GM18498 (cell line): ENCODE results near the gene FAM149B1.
"Not testable (repeated sequence)": the region's sequence is repeated elsewhere in the genome, so short reads cannot be mapped to it uniquely, and the experiment has no call there.

Experiments
- ATAC-seq: cut with Tn5 transposase; IDR thresholded peaks from one replicate; pipeline ENCODE4 v1.9.1; 2021; ENCODE audit warnings: mild to moderate bottlenecking, moderate library complexity; ENCODE audit not compliant: unreplicated experiment

Gene FAM149B1

DNA sequence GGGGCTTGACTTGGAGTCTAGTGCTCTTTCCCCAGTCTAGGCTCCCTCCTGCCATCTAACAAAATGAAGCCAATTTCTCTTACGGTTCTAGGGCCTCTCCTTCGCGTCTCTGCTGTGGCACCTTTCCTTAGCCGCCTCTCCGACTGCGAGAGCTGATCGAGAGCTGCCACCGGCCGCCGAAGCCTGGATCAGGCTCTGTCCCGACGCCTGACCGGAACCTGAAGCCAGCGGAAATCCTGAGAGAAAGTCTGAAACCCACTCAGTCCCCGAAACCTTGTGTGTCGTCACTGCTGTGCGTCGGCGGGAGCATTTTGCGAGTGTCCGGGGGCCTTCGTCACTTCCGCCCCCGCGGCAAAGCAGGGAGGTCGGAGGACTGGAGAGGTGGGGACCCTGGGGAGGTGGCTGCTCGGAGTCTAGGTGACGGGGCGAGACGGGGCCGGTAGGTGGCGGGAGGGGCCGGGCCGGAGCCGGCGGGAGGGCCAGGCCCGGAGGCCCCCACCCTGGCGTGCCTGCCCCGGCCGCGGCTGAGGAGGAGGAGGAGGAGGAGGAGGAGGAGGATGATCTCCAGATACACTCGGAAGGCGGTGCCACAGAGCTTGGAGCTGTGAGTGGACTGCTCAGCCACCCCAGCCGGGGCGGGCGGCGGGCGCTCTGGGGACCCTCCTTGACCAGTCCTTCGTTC lies at the start of gene FAM149B1, which contains the start of gene ECD:
FAM149B1 (plus strand) TSS at position 337 of the 682 bp plus-strand sequence; CDS start at position 558, 221 bp downstream.
ECD (minus strand) TSS at position 226 of the 682 bp plus-strand sequence. CDS start 4,071 bp downstream, outside the sequence.
- peak; percentile 94 for ATAC-seq

DNA sequence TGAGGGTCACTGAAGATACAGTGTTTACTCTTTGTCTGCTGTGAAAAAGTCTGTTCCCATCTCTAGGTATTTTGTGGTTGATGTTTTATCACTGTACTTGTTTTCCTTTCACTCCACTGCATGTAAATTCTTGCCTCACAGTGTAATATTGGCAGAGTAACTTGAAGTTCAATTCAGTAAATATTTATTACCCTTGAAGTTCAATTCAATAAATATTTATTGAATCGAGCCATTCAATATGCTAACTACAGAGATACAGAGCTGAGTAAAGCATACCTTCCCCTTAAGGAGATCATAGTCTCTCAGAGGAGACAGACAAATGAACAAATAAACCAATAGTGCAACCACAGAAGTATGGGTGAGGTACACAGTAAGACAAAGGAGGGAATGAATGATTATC lies 48.5 kb upstream of the FAM149B1 start:
- no peak for ATAC-seq

DNA sequence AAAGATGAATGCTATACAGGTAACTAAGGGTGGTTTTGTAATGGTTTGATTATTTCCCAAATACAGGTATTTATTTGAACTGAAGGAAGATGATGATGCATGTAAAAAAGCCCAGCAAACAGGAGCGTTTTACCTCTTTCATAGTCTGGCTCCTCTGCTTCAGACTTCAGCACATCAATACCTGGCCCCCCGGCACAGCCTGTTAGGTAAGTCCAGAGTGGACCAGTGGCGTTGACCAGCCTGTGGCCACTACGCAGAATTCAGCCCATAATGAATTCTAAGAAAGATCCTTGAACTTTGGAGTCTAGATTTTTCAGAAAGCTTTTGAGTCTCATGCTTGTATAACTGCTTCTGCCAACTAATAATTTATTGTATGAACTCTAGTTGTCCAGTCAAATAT lies 48.0 kb upstream of the FAM149B1 start:
- ATAC-seq, result no peak

DNA sequence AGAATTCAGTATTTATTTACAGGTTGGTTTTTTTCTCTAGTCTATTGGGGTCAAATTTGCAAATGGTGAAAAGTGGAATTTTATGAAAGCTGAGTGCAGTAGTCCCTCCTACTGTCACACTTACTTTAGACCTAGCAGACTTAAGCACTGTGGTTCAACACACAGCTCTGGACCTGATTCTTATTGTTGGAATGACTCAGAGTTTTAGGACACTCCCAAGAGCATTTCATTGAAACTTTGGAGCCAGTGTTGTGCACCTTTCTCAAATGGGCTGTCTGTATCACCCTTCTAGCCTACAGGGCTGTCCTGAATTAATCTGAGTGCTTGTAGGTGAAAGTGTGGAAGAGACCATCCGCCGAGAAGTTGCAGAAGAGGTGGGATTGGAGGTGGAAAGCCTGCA lies 41.6 kb upstream of the FAM149B1 start:
- ATAC-seq, result no peak

DNA sequence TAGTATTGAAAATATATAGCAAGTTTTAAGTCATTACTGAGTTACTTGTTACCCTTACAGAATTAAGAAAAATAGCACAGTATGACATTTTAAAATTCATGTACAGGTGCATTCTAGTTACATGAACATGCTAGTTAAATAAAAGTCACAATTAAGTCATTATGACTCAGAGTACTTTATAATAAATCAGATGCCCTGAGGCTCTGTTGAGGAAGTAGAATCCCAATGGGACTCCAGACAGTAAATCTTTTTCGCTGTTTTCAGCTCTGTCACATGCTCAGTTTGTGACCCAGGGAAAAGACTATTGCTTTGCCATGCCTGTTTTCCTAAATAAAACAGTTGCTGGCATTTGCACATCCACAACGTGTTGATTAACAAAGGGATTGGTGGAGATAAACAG lies 36.6 kb upstream of the FAM149B1 start:
- no peak for ATAC-seq

DNA sequence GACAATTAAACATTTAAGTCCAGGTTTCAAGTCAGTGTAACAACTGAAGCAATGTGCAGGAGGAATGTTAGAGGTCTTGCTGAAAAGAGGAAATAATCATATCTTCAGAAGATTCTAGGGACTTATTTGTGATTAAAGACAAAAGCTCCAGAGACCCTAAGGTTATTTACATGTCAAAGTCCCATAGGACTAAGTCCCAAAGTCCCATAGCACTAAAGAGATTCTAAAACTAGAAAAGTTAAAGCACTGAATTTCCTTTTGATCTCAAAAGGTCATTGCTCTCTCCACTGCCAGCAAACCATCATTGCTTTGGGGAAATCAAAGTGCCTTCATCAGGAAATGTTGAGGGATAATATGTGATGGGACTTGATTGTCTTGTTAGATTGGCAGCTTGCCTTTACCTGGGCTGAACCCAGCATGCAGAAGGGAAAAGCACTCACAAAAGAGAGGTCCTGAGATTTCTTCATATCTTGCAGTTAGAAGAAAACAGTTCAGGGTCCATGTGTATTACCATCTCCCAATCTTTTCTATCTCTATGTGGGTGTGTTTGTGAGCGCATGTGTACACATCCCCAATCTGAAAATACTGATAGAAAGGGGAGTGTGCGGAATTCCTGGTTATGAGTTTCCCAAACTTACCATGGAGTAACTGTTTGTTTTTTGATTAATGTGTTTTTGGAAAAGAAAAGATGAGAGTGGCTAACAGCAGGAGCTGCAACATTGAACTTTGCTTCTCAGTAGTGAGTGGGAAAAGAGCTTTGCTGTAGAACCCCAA lies 35.8 kb upstream of the FAM149B1 start:
- ATAC-seq, result no peak

DNA sequence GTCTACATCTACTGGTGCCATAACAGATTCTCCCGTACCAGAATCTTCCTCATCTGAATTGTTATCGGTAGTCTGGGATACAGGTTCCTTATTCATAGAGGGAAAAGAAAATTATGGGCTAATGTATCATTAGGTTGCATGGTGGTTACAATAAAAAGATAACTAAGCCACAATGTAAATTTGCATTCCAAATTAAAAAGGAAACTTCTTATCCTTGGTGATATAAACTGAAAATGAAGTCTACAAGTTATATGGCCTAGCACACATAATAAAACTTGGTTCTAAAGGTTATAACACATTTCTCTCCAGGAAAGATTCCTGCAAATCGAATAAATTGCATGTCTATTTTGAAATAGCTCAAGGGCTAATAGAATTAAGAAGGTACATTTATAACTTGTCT lies 33.2 kb upstream of the FAM149B1 start:
- no peak for ATAC-seq

DNA sequence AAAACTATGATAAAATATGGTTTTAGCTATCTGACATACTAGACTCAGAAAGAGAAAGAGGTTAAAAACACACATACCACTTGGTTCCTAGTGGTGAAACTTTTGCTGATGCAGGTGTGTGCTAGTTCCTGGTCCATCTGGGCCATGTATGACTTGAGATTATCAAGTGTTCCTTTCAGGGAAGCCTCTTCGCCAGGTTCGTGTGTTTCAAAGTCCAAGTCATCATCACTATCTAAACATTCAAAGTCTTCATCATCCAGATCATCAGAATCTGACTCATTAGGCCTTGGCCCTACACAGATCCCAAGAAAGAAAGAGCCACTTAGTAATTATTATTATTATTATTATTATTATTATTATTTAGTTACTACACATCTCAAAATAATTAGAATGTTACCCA lies 31.3 kb upstream of the FAM149B1 start:
- no peak for ATAC-seq

DNA sequence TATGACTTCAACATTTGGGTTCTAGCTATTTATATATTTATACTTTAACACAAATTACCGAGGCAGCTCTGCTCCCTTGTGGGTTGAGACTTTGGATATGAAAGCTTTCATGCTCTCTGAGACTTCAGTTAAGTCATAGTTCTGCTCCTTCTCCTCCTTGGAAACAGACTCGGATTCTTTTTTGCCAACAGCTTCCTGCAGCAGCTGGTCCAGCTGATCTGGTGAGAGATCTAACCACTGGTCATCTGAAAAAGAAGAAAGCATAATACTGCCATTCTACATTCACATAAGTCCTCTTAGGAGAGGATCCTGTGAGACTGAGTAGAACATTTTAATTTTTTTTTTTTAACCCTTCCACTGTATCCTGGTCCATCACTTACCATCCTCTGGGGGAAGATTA lies 28.7 kb upstream of the FAM149B1 start:
- no peak for ATAC-seq

DNA sequence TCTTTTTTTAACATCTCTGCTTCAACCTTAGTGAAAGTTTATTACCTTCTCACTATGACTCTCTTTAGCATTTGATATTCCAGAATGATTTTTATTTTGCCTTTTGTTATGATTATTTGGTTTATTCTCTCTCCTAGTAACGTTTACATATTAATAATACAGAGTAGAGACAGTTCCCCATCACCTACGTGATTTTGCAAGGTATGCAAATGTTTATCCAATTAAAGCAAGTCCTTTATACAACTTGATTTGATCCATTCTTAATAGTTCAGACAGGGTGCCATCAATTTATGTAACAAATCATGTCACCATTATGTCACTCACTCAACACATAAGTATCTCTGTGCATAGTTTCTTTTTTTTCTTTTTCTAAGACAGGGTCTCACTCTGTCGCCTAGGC lies 26.3 kb upstream of the FAM149B1 start:
- no peak for ATAC-seq

DNA sequence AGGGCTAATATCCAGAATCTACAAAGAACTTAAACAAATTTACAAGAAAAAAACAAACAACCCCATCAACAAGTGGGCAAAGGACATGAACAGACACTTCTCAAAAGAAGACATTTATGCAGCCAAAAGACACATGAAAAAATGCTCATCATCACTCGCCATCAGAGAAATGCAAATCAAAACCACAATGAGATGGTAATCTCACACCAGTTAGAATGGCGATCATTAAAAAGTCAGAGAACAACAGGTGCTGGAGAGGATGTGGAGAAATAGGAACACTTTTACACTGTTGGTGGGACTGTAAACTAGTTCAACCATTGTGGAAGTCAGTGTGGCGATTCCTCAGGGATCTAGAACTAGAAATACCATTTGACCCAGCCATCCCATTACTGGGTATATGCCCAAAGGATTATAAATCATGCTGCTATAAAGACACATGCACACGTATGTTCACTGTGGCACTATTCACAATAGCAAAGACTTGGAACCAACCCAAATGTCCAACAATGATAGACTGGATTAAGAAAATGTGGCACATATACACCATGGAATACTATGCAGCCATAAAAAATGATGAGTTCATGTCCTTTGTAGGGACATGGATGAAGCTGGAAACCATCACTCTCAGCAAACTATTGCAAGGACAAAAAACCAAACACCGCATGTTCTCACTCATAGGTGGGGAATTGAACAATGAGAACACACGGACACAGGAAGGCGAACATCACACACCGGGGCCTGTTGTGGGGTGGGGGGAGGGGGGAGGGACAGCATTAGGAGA lies 17.1 kb upstream of the FAM149B1 start:
- ATAC-seq, result not testable (repeated sequence)

DNA sequence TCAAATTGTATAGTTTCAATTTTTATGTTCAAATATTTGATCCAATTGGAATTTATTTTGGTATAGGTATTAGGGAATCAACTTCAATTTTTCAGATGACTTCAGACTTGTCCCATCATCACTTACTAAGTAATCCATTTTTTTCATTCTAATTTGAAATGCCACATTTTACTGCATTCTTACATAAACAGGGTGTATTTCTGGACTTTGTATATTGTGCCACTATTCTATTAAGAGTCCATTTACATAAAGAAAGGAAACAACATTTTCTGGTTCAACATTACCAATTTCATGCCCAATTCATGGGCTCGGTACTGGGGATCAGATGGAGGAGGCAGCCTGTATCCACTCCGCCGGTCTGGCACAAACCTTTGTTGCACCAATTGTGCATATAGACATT lies 15.9 kb upstream of the FAM149B1 start:
- ATAC-seq, result no peak

DNA sequence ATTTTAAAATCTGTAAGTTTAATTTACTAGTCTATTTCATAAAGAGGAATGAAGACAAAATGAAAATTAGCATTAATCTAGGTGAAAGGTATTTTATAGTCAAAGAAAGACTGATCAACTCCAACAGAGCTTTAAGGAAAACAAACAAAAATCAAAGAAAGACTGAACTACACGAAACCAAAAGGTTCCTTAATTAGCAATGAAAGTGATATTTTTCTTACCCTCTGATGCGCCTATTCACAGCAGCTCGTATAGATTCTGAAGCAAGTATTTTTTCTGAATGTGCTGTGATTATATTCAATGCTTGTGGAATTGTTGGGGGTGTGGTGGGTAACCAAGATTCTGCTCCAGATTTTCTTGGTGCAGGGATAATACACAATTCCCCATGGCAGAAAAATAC lies 11.9 kb upstream of the FAM149B1 start:
- no peak for ATAC-seq

DNA sequence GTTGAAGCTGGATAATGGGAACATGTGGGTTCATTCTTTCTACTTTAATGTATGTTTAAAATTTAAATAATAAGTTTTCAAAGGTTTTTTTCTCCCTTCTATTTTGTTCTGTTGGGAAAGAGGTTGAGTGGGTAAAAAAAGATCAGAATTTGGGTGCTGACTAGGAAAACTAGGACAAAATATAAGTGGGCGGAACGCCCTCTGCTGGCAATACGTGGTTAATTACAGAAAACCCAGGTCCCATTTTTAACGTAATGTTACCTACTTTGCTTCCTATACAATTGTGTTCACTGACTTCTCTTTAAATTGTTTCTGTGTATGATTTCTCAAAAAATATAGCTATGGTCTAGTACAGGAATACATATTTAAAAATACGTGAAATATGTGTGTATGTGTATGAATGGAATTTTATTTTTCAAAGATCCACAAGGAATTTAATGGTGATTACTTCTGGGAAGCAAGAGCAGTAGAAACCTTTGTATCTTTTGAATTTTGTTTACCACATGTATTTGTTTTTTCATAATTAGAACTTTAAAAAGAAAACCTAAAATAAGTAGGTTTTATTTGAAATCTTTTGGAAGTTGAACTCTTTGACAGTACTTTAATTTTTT lies 8.8 kb upstream of the FAM149B1 start:
- no peak for ATAC-seq

DNA sequence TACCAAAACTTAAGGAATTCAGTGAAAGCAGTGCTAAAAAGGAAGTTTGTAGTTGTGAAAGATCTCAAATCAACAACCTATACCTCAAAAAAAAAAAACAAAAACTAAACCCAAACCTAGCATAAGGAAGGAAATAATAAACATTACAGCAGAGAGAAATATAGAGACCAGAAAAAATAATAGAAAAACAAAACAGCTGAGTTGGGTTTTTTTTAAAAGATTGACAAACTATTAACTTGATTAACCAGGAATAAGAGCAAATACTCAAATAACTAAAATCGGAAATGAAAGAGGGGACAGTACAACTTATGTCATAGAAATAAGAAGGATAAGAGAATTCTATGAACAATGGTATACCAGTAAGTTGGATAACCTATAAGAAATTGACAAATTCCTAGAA lies 6.8 kb upstream of the FAM149B1 start:
- no peak for ATAC-seq

DNA sequence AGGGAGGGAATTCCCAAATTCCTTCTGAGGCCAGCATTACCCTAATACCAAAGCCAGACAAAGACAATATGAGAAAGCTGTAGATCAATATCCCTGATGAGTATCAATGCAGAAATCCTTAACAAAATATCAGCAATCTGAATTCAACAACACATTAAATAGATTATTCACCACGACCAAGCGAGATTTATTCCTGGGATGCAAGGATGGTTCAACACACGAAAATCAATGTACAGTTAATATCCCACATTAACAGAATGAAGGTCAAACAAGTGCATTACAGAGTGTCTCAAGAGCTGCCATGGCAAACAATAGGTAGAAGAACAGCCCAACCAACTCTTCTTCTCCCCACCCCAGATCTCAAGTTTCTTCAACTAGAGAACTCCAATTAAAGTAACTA lies 6.3 kb upstream of the FAM149B1 start:
- no peak for ATAC-seq

DNA sequence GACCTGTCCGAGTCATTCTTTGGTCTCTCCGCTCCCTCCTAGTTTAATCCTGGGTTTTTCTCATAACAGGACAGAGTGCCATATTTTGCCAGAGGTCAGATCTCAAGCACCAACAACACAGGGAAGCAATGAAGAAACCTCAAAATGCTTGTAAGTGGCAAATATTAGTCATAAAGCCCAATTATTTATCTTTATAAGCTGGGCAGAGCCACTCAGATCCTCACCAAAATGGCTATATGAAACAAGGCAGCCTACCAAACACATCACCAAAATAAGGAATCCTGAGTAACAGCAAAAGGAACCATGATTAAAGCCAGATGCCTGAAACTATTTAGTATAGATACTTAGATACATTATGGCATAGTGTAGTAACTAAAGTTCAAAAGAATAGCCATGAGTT lies 4.8 kb upstream of the FAM149B1 start:
- ATAC-seq, result no peak

DNA sequence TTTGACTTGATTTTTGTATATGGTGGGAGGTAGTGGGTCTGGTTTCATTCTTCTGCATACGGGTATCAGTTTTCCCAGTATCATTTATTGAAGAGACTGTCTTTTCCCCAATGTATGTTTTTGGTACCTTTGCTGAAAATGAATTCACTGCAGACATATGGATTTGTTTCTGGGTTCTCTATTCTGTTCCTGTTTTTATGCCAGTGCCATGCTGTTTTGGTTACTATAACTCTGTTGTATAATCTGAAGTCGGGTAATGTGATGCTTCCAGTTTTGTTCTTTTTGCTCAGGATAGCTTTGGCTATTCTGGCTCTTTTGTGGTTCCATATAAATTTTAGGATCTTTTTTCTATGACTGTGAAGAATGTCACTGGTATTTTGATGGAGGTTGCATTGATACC lies 947 bp upstream of the FAM149B1 start:
- no peak for ATAC-seq

DNA sequence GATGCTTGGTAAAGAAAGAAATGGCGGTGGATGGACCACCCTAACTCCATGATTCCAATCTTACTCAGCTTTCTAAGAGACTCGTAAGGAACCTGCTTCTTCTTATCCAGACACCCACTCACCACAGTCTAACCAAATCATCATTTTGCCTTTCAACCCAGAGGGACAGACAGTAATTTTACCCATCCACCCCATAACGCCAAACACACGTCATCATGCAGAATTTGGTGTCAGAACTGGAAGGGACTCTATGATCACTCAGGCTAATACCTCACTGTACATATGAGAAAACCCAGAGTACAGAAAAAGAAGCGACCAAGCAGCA lies 499 bp upstream of the FAM149B1 start:
- no peak for ATAC-seq

DNA sequence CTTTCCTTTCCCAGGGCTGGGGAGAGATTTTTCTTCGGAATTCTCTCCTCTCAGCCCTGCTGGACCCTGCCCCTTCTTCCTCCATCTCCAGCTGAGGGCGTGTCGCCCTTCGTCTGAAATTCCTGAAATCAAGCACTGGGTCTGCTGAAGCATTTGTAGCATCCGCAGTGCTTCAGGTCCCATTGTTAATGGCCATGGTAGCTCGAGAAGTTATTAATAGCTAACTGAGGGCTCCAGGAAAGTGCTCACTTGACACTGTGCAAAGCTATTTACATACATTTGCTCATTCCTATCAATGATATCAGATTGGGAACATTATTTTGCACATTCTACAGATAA lies 515 bp downstream of the FAM149B1 start:
- no peak for ATAC-seq

DNA sequence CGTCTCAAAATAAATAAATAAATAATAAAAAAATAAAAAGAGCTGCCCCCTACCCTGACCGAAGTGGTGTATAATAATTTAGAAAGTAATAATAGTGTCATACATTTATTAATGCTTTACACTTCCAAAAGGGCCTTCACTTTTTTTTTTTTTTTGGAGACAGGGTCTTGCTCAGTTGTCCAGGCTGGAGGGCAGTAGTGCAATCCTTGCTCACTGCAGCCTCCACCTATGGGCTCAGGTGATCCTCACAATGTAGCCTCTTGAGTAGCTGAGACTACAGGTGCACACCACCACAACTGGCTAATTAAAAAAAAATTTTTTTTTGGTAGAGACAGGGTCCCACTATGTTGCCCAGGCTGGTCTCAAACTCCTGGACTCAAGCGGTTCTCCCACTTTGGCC lies 1.4 kb downstream of the FAM149B1 start:
- ATAC-seq, result no peak

DNA sequence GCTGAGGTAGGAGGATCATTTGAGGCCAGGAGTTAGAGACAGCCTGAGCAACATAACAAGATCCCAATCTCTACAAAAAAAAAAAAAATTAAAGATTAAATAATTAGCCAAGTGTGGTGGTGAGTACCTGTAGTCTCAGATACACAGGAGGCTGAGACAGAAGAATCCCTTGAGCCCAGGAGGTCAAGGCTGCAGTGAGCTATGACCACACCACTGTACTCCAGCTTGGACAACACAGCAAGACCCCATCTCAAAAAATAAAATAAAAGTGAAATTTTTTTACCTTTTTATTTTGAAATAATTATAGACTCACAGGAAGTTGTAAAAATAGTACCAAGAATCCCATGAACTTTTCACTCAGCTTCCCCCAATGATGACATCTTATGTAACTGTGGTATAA lies 4.9 kb downstream of the FAM149B1 start:
- ATAC-seq, result no peak
